H1 (cell line): ENCODE measurements around the gene FOXN3. TPM values are rescaled to one million over a fixed set of nuclear protein-coding genes. Genes with fewer than 3 reads are reported as not detected.

Experiments
- ASH2L ChIP-seq: fragments of 200-600, 300-600 bp; sonication (generic); IDR thresholded peaks from one replicate; pipeline ENCODE4 v1.7.1; 2017; ENCODE audit warnings: low read length
- BCL11A ChIP-seq, 2 experiments: IDR thresholded peaks; one replicate each; pipeline ENCODE4 v1.6.1; 2011; ENCODE audit warnings: low read depth in 2 of 2, low read length in 2 of 2, mild to moderate bottlenecking in 2 of 2
- CEBPB ChIP-seq: IDR thresholded peaks from 2 replicates; pipeline ENCODE4 v1.6.1; 2012; ENCODE audit warnings: low read depth, low read length
- GABPA ChIP-seq: IDR thresholded peaks from 2 replicates; pipeline ENCODE4 v1.6.1; 2011; ENCODE audit warnings: mild to moderate bottlenecking, low read length, moderate library complexity, borderline replicate concordance; ENCODE audit not compliant: insufficient read depth
- MAFK ChIP-seq: IDR thresholded peaks from 2 replicates; pipeline ENCODE4 v1.6.1; 2012; ENCODE audit warnings: low read depth, mild to moderate bottlenecking, improper control_type of control experiment, low read length
- PHF8 ChIP-seq: fragments of 200-600 bp; sonication (generic); conservative IDR thresholded peaks from 2 replicates; pipeline ENCODE4 v1.7.1; 2012; ENCODE audit warnings: low read depth, mild to moderate bottlenecking, inconsistent platforms, low read length, moderate library complexity
- POLR2A ChIP-seq, 2 experiments: IDR thresholded peaks; 1 replicate in 1 of 2; 2 replicates in 1 of 2; pipeline ENCODE4 v1.6.1; 2011; ENCODE audit warnings: low read depth in 2 of 2, low read length in 2 of 2, mild to moderate bottlenecking in 2 of 2; ENCODE audit errors: control extremely low read depth in 1 of 2
- TAF7 ChIP-seq: optimal IDR thresholded peaks from 2 replicates; pipeline ENCODE3; 2011; ENCODE audit warnings: low read depth, mild to moderate bottlenecking, inconsistent platforms, low read length, moderate library complexity, borderline replicate concordance
- YY1 ChIP-seq: IDR thresholded peaks from 2 replicates; pipeline ENCODE4 v1.6.1; 2011; ENCODE audit warnings: low read depth, mild to moderate bottlenecking, low read length
- polyA plus RNA-seq, 7 experiments: library from polyadenylated mRNA; depleted of rRNA in 3 of 7; stranded (reverse) in 5 of 7; unstranded in 2 of 7; fragments of >200 nt in 5 of 7; fragments of 200-250 nt in 2 of 7; gene quantifications; 1 replicate in 5 of 7; 2 replicates in 1 of 7; 4 replicates in 1 of 7; pipeline versions ENCODE4 v1.2.1 to v1.2.3, GENCODE V29; 2011 to 2013; ENCODE audit warnings: missing spikeins in 2 of 7, mixed read lengths in 2 of 7
- total RNA-seq: library from RNA; stranded (reverse); fragmentation: NEBNext Ultra II Directional; extraction: Animal tissue kit (Norgen Biotek cat#: 25700); gene quantifications from 2 replicates; pipeline ENCODE4 v1.2.1, GENCODE V29; 2021

Gene FOXN3
- total and polyA plus RNA-seq, 2 of the 8 experiments (the other 6 are each of a cell fraction or from before 2014, with no cell fraction given): 52.6 to 178 TPM

GRCh38 chr14:89107626-89108025 lies 309.4 kb downstream of the FOXN3 start (continued):
- no peak for TF ChIP-seq TAF7
- TF ChIP-seq YY1: no peak
- TF ChIP-seq MAFK: no peak
- no peak for TF ChIP-seq GABPA
- TF ChIP-seq ASH2L: no peak
- no peak for TF ChIP-seq CEBPB
- no peak for TF ChIP-seq BCL11A (IDR thresholded peaks at IDR 0.05; ENCODE audit: low read depth in 2 of 2, low read length in 2 of 2)
- no peak for TF ChIP-seq PHF8
- no peak for TF ChIP-seq POLR2A (IDR thresholded peaks at IDR 0.05; ENCODE audit: control extremely low read depth in 1 of 2, low read depth in 2 of 2, low read length in 2 of 2)
